OCI-LY3 (cell line): ENCODE data around the gene PTPRN2.
"Not testable (repeated sequence)": the region's sequence is repeated elsewhere in the genome, so short reads cannot be mapped to it uniquely, and the experiment has no call there.

ENCODE experiments used
- H2AFZ ChIP-seq: fragments of 200-600, 300-600 bp; shearing (Covaris generic); 2 replicates; pipeline ENCODE4 v1.6.0; 2014; ENCODE audit warnings: antibody characterized with exemption, low read depth, low read length
- H3K27ac ChIP-seq: fragments of 200-600, 300-600 bp; sonication (generic); 2 replicates; pipeline ENCODE4 v1.5.1; 2014; ENCODE audit warnings: mild to moderate bottlenecking, low read length, moderate library complexity, mixed read lengths
- H3K27me3 ChIP-seq: fragments of 200-600, 300-600 bp; sonication (generic); 2 replicates; pipeline ENCODE4 v1.6.1; 2014; ENCODE audit warnings: low read depth, low read length, mixed read lengths
- H3K36me3 ChIP-seq: fragments of 200-600, 300-600 bp; sonication (generic); replicated peaks from 2 replicates; pipeline ENCODE3; 2014; ENCODE audit warnings: low read depth, low read length, mixed read lengths
- H3K4me1 ChIP-seq: fragments of 300-600, 200-600 bp; sonication (generic); 2 replicates; pipeline ENCODE4 v1.6.1; 2014; ENCODE audit warnings: low read length, mixed read lengths
- H3K4me2 ChIP-seq: fragments of 200-600, 300-600 bp; sonication (generic); 2 replicates; pipeline ENCODE4 v1.6.1; 2014; ENCODE audit warnings: low read length, mixed read lengths
- H3K4me3 ChIP-seq: fragments of 300-600, 200-600 bp; sonication (generic); 2 replicates; pipeline ENCODE4 v1.5.1; 2014; ENCODE audit warnings: antibody characterized with exemption, mild to moderate bottlenecking, low read length, moderate library complexity
- H3K79me2 ChIP-seq: fragments of 300-600, 200-600 bp; shearing (Covaris generic); 2 replicates; pipeline ENCODE4 v1.6.1; 2014; ENCODE audit warnings: mild to moderate bottlenecking, low read length, mixed read lengths
- H3K9ac ChIP-seq: fragments of 300-600, 200-600 bp; shearing (Covaris generic); 2 replicates; pipeline ENCODE4 v1.6.0; 2014; ENCODE audit warnings: mild to moderate bottlenecking, low read length, moderate library complexity
- H3K9me3 ChIP-seq: fragments of 200-600, 300-600 bp; shearing (Covaris generic); 2 replicates; pipeline ENCODE4 v1.6.1; 2014; ENCODE audit warnings: low read length, mixed read lengths; ENCODE audit not compliant: insufficient read depth
- H4K20me1 ChIP-seq: fragments of 200-600, 300-600 bp; sonication (generic); 2 replicates; pipeline ENCODE4 v1.6.1; 2016; ENCODE audit warnings: low read length, mixed read lengths; ENCODE audit not compliant: insufficient read depth
- EZH2phosphoT487 ChIP-seq: fragments of 200-600 bp; shearing (Covaris generic); IDR thresholded peaks from 2 replicates; pipeline ENCODE4 v1.6.1; 2018; ENCODE audit warnings: antibody characterized with exemption, mixed run types, low read depth
- TF ChIP-seq, protein P1 (sequence below): fragments of 200-600, 300-600 bp; sonication (generic); IDR thresholded peaks from 2 replicates; pipeline ENCODE4 v1.5.1; 2014; ENCODE audit warnings: antibody characterized with exemption, low read length, low read depth

The PTPRN2 gene

GRCh38 chr7:158428837-158429753 lies 158.5 kb downstream of the PTPRN2 start:
- Histone ChIP-seq H3K36me3 (no peaks in the 10 kb centered on the region), H4K20me1 (no peaks in the 10 kb centered on the region), H3K9me3 (no peaks in the 10 kb centered on the region), H3K4me1 (peaks cover 10% of the 10 kb centered on the region), H3K9ac (no peak overlapping the region), H3K4me2 (no peak overlapping the region), H3K27ac (no peak overlapping the region), H2AFZ (no peak overlapping the region), H3K79me2 (no peaks in the 10 kb centered on the region), H3K4me3 (no peak overlapping the region), H3K27me3 (no peaks in the 10 kb centered on the region)
- no peak for TF ChIP-seq EZH2phosphoT487
- TF ChIP-seq, protein P1, sequence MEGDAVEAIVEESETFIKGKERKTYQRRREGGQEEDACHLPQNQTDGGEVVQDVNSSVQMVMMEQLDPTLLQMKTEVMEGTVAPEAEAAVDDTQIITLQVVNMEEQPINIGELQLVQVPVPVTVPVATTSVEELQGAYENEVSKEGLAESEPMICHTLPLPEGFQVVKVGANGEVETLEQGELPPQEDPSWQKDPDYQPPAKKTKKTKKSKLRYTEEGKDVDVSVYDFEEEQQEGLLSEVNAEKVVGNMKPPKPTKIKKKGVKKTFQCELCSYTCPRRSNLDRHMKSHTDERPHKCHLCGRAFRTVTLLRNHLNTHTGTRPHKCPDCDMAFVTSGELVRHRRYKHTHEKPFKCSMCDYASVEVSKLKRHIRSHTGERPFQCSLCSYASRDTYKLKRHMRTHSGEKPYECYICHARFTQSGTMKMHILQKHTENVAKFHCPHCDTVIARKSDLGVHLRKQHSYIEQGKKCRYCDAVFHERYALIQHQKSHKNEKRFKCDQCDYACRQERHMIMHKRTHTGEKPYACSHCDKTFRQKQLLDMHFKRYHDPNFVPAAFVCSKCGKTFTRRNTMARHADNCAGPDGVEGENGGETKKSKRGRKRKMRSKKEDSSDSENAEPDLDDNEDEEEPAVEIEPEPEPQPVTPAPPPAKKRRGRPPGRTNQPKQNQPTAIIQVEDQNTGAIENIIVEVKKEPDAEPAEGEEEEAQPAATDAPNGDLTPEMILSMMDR = no peak

GRCh38 chr7:158428131-158428836 lies 159.3 kb downstream of the PTPRN2 start:
- H3K4me1 ChIP-seq = peaks cover 10% of the 10 kb centered on the region
- no peaks in the 10 kb centered on the region for H4K20me1 ChIP-seq
- H2AFZ ChIP-seq = no peak overlapping the region
- TF ChIP-seq EZH2phosphoT487 = no peak
- TF ChIP-seq, protein P1 = no peak
- no peak overlapping the region for H3K9ac ChIP-seq
- H3K9me3 ChIP-seq = no peaks in the 10 kb centered on the region
- no peak overlapping the region for H3K4me3 ChIP-seq
- H3K27ac ChIP-seq = no peak overlapping the region
- no peak overlapping the region for H3K4me2 ChIP-seq
- no peaks in the 10 kb centered on the region for H3K79me2 ChIP-seq
- no peaks in the 10 kb centered on the region for H3K36me3 ChIP-seq
- H3K27me3 ChIP-seq = no peaks in the 10 kb centered on the region

- H3K4me3 ChIP-seq, H3K4me2 ChIP-seq, H3K79me2 ChIP-seq, H3K9ac ChIP-seq, H4K20me1 ChIP-seq, H2AFZ ChIP-seq, H3K4me1 ChIP-seq, H3K27me3 ChIP-seq, H3K9me3 ChIP-seq, H3K36me3 ChIP-seq, H3K27ac ChIP-seq: not testable (repeated sequence)
Measured at GRCh38 chr7:158425676-158426075, 161.9 kb downstream of the PTPRN2 start.

DNA sequence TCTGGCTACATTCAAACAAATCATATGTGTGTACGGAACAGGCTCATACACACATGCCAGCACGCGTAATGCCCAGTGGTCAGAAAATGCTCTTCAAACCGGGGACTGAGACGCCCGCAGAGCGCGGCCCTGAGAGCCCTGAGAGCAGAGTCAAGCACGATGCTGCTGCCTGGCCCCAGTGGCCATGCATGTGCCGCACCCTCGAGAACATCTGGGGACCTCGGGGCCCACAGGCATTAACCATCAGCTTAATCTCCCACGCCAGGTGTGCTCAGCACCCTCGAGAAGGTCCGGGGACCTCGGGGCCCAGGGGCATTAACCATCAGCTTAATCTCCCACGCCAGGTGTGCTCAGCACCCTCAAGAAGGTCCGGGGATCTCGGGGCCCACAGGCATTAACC lies 163.1 kb downstream of the PTPRN2 start:
- no peaks in the 10 kb centered on the region for H3K9me3 ChIP-seq
- no peaks in the 10 kb centered on the region for H3K36me3 ChIP-seq
- H3K79me2 ChIP-seq = no peaks in the 10 kb centered on the region
- no peak overlapping the region for H3K4me3 ChIP-seq
- no peak overlapping the region for H2AFZ ChIP-seq
- H3K4me1 ChIP-seq = no peaks in the 10 kb centered on the region
- no peaks in the 10 kb centered on the region for H4K20me1 ChIP-seq
- H3K27ac ChIP-seq = no peak overlapping the region
- no peak overlapping the region for H3K9ac ChIP-seq
- no peak for TF ChIP-seq EZH2phosphoT487
- TF ChIP-seq, protein P1 = no peak
- no peak overlapping the region for H3K4me2 ChIP-seq
- no peaks in the 10 kb centered on the region for H3K27me3 ChIP-seq
